Occipital lobe (tissue), 2 donors: ENCODE measurements around the gene GAB1. TPM values are rescaled to one million over a fixed set of nuclear protein-coding genes. Genes with fewer than 3 reads are reported as not detected.

ENCODE experiments used
- DNase-seq: peaks from one replicate; lab custom pipeline; 2025; lab: John Stamatoyannopoulos, UW
- total RNA-seq: library from RNA; depleted of rRNA; stranded (reverse); fragments of >200 nt; gene quantifications from one replicate; pipeline ENCODE4 v1.2.3, GENCODE V29; 2014

GAB1 gene
- total RNA-seq, 1 donor from 2014 or later: 25.9 TPM

DNA sequence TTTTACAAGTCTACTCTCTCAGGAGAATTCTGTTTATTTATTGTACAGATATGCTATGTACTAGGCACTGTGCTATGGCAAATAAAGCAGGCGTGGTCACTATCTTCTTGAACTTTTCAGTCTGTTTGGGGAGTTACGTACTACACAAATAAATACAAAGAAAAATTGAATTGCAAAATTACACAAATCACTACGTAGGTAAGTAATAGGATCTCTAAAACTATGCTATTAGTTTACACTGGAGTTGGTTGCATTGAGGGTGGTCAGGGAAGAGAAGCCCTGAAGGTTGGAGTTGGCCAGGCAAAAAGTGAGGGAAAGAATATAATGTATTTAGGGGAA lies 75.7 kb downstream of the GAB1 start:
- no peak for DNase-seq

DNA sequence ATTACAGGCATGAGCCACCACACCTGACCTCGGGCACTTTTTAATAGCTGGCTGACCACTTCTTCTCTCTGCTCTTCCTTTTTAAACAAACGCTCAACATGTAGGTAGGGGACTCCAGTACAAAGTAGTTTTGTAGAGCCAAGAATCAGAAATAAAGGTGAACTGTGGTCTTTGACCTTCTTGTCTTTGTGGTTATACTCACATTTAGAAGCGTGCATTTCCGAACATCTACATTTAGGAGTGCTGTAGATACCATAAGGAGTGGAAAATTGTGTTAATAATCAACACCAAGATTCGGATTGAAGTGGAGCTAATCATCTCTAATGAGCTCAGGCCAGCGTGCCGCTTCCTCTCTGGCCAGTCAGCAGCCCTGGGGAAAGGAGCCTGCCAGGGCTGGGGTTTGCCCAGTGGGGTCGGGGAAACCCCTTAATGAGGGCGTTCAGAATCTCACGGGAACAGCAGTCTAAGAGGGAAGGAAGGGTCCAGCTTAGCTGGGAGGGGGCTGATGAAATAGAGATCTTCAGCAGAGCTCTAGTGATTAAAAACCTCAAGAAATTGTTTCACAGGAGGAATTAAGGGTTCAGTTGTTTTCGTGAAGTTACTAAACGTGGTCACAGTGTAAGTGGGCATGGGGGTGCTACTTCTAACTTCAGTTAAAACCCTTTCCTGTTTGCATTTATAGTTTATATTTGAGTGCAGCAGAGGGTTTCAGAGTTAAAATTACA lies 81.2 kb downstream of the GAB1 start:
- DNase-seq: no peak

DNA sequence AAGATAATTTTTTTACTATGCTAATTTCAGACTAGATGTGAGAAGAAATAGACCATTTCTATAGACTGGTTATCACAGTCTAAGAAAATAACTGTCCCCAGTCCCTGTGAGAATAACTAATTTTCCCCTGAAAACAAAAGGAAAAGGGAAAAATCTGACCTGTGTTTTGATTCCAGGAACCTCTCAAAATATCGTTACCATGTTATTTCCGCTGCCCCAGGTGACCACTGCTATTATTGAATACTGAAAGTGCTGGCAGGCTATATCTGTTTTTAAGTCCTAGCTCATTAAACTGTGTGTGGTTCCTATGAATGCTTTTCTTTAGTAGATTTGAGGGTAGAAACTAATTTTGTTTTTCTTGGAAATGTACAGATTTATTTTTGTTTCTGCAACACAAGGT lies 83.6 kb downstream of the GAB1 start:
- DNase-seq: no peak

DNA sequence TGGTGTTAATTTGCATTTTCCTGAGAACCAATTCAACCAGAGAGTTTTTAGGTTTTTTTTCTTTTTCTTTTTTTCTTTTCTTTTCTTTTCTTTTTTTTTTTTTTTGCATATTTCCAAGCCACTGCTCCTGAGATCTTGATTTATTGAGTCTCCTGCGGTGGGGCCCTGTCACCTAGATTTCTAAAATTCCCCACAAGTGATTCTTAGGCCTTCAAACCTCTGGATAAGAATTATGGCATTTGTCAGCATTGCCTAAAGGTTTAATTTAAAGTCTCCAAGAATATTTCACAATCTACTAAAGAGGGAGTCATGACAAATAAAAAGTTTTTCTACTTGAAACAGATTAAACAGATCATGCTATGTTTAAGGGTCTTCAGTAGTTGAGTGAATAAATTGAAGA lies 84.9 kb downstream of the GAB1 start:
- DNase-seq: no peak

DNA sequence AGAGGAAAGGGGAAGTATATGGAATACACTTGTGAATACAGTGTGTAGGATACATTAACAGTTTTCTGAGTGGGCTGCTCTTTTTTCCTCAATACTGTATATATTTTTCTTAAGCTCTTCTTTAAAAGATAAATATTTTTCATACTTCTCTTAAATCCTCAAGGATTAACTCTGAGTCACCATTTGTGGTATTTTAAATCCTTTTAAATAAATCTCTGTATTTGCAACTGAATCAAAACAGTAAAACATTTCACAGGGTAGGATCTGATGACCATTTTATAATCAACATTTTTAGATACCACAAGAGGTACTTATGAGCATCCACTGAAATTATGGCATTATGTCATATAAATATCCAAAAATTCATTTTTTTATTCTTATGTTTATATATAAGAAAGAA lies 87.6 kb downstream of the GAB1 start:
- DNase-seq: no peak

DNA sequence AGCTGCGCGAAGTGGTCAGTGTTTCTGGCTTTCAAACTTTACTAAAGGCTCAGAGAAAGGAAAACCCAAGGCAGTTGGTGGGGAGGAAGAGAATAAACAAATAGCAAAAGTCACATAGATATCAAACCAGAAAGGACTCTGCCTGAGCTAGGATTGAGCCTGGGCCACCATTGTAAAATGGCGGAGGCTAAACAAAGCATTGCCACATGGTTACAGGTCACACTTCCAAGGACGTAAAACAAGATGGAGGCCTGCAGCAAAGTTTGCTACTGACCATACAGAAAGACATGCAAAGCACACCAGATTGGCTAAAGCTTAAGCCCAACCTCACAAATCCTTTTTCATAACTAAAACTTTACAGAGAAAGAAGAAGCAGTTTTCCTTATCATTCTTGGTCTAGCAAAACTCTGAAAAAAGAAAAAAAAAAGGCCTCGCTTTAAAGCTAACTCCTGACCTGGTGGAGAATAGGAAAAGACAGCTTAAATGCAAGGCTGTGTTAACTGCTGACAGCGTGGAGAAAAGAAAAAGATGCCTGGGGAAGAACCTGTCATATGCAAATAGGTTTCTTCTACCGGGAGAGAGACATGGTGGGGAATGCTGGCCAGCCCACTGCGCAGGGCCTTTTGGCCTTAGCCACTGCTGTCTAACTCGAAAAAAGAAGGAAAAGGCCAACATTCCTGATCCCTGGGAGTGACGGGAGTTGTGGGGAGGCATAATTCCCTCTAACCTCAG lies 95.0 kb downstream of the GAB1 start:
- no peak for DNase-seq

DNA sequence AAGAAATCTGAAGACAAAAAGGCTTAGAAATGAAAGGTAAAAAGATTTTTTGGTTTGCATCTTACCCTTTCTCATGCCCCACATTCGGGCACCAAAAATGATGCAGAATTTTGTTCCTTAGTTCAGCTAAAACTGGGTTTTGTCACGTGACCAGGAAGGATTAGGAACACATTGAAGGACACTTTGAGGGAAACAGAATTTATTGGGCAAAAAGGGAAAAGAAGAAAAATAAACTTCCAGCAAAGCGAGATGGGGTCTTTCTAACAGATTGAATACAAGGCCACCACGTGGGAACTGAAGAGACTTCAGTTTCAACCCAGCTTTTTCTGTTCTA lies 95.5 kb downstream of the GAB1 start:
- DNase-seq: no peak

DNA sequence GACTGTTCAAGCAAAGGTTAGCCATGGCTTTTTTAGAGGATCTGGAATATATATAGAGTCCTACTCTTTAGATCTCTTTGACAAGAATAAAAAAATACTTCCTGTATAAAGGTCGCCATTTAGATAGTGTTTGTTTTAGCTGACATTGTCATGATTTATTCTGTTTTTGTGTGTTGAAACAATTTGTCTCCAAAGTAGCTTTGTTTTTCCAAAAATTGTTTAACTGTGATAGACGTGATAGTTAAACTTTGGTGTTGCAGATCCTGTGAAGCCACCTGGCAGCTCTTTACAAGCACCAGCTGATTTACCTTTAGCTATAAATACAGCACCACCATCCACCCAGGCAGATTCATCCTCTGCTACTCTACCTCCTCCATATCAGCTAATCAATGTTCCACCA lies 96.6 kb downstream of the GAB1 start:
- no peak for DNase-seq

DNA sequence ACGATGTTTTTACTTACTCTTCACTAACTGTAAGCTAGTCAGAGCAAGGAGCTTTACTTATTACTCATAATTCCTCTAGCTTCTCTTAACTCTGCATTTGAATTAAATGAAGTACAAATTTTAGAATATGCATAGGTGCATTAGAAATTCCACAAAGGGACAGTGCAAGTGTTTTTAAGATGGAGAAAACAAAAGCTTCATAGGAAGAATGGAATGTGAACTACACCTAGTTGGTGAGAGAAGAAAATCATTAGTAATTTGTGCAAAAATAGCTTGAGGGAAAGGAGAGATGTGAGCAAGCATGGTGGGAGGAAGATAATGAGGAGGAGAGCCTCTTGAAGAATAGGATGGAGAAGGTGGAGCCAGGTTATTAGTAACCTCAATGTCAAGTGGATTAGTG lies 99.3 kb downstream of the GAB1 start:
- DNase-seq: no peak

DNA sequence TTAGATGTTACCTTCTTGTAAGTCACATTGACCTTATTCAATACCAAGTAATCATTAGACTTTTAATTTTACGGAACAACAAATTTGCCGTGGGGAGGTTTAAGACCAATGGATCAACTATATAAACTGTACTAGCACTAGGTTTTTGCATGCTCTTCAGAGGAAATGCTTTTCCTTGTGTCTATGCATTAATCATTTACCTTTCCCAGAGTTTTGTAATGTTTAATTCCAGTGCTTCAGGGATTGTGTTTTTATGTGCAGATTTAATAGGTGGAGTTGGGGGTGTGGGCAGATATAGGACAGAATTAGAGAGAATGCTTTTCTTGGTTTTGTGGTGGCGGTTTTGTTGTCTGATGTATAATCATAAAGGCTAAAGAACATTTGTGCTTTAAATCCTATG lies 100.8 kb downstream of the GAB1 start:
- no peak for DNase-seq

DNA sequence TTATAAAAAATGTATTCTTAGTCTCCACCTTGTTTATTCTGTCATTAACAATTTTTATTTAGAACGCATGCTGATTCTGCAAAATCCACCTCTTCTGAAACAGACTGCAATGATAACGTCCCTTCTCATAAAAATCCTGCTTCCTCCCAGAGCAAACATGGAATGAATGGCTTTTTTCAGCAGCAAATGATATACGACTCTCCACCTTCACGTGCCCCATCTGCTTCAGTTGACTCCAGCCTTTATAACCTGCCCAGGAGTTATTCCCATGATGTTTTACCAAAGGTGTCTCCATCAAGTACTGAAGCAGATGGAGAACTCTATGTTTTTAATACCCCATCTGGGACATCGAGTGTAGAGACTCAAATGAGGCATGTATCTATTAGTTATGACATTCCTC lies 101.3 kb downstream of the GAB1 start:
- no peak for DNase-seq

DNA sequence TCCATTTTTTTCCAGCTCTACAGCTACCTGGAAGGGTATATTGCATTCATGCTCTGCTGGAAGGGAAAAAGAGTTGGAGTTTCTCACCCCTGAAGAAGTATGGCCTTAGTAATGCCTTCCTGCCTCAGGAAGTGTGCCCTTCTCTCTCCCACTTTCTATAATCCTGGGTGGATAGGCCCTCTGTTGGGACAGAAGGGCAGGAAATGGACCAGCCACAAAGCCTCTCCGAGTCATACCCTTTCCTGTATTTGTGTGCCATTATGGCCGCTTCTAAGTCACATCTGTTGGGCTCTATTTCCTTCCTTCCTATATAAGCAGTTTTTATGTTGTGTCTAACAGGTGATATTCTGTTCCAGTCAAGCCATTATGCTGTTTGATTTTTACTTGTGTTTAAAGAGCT lies 102.0 kb downstream of the GAB1 start:
- DNase-seq: no peak

DNA sequence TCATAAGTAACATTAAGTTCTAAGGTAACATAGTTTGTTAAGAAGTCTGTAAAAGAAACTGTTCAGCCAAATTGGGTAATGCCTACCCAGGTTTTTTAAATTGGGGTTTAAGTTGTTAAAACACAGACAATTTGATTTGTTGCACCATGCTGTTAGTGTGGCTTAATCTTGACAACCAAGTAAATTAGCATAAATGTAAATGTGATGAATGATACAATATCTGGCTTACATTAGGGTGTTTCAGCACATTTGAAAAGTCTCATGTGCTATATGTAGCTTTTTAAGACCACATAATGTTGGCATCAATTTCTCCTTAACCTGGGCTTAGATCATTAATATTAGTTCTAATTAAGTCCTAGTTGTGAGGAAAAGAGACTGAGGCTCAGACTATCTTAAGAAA lies 104.4 kb downstream of the GAB1 start:
- DNase-seq: no peak

DNA sequence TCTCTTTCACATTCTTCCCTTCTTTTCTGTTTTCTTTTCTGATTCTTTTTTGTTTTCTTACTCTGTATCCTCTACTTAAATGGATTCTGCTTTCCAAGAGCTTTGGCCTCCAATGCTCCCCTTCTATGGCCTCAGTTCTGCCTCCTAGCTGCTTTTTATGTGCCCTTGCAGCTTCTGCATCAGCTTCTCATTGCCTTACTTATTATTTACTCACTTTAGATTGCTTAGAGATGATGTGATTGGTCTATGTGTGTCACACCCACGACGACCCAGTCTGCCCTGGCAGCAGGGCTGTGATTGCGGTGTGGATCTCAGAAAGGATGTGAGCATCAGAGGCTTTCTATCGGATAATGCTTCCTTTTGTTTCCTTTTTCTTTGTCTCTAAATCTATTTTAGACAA lies 105.0 kb downstream of the GAB1 start:
- DNase-seq: peak; percentile 18

DNA sequence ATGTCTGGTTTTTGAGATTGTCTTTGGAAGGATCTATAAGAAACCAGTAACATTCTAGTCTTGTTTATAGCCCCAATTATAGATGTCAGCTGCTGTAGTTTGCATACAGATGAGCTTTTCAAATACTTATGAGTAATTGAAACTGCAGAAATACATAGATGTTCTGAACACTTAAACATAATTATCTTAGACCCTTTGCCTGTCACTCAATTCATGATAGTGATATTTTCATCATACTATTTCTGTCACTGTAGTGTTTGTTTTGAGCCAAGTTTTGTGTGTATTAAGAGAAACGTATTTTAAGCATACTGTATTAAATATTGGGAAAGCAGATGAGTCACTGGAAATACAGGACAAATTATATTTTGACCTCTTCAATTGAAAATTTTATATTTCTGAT lies 107.1 kb downstream of the GAB1 start:
- DNase-seq: no peak

DNA sequence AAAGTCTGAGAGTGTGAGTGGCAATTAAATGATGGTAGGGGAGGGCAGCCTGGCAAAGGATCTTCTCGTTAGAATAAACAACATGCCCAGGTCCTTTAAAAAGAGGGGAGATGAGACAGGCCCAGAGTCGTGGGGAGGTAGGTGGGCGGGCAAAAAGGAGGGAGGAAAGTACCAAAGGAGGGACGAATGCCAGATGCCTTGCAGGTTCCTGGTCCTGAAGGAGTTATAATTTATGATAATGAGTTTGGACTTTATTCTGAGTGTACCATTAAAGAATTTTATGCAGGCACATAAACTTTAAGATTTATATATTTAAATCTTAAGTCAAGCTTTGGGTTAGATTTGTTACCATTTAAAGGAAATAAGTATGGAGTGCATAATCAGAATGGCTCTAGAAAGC lies 114.5 kb downstream of the GAB1 start:
- no peak for DNase-seq

DNA sequence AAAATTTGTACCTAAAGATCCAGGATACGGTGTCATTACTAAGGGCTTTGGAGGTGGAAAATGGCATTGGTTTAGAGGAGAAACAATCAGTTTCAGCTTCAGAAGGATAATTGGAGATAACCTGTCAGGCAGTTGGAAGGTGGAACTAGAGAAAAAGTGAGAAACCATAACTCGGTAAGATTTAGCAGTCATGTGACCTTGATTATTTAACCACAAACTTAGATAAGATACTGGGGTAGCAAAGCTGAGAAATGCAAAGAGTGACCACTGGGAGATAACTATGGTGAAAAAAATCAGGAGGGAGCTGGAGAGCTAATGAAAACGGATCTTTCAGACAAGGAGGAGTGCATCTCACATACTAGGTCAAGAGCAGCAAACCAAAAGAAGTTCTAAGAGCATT lies 118.5 kb downstream of the GAB1 start:
- no peak for DNase-seq

DNA sequence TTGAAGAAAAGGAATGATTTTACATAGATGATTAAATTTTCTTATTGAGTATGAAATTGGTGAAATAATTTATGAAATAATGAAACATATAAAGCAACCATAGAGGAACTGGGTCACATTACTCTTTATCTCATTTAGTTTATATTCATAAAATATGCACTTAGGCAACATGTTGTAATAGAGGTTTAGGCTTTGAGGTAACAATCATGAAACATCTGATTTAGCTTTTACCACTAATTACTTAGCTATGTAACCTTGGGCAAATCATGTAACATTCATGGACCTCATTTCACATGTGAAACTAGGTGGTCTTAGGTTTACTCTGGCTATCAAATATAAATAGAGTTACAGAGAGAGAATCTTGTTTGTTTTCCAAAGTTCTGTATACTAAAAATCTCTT lies 122.3 kb downstream of the GAB1 start:
- no peak for DNase-seq

DNA sequence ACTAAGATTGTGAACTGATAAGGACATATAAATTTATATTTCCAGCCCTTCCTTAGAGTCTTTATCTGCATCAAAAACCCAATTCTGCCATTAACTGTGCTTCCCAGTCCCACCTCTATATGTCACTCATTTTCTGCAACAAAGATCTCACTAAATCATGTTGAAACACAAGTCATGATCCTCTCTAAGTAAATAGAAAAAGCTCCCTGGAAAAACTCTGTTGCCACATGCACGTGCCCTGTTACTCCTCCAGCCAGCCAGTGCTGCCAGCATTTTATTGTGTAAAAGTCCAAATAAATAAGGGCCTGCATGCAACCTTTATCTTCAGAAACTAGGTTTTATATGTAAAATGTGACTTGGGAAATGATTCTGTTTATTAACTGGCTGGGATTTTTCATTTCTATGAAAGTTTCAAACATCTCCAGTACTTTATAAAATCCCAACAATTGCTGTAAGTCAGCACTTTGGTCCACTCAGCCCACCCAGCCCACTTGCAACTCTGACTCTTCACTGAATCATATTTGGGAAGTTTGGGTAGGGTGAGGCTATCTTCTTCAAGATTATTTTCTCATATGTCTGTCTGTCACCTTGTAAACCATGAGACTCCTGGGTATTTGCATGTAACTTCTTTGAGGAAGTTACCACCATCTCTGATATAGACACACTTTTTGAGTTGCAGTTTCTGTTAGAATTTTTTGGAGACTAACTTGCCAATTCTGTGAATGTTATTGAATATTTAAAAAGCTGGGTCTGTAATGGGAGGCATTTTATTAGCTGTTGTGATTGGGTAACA lies 136.9 kb downstream of the GAB1 start:
- no peak for DNase-seq

DNA sequence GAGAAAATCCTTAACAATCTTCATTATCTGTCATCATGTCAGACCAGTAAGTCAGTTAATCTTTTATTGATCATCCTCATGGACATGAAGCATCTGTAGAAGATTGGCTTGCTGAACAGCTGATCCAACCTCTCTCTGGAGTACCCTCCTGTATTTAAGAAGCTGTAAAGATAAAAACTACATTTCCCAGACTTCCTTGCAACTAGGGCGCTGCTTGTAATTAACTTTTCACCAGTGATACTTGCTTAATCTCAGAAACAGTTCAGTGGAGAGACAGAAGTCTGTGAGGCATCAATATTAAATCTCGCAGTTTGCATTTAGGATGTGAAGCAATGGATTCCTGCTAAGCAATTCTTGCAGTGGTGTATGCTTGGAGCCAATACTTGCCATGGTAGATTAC lies 140.8 kb downstream of the GAB1 start:
- no peak for DNase-seq

DNA sequence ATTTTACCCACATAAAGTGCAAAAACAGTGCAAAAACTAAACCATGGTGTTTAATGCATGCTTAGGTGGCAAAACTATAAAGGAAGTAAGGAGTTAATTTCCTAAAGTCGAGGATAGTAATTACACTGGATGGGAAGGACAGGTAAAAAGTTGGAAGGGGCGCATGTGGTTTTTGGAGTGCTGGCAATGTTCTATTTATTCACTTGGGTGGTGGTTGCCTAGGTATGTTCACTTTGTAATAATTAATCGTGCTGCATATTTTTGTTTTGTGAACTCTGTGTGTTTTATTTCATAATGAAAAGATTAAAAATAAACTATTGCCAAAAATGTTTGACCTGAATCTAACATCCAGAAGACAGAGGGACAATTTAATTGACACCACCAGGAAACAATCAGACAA lies 144.7 kb downstream of the GAB1 start:
- DNase-seq: no peak

DNA sequence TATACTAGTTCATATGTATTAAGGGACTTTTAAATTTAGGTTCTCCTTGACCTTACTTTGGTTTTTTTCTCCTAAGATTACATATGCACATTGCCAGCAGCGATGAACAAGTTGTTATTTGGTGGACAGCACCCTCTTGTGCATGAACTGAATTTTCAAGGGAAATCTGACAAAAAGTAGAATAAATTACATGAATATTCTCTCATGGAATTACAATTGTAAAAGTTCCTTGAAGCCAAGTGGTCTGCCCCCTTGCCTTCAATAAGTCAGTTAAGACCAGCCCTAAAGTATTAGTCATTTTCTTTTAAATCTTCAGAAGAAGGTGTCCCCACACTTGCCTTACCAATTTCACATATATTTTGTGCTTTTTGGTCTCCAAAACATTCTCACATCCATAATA lies 146.2 kb downstream of the GAB1 start:
- peak; percentile 6 for DNase-seq

DNA sequence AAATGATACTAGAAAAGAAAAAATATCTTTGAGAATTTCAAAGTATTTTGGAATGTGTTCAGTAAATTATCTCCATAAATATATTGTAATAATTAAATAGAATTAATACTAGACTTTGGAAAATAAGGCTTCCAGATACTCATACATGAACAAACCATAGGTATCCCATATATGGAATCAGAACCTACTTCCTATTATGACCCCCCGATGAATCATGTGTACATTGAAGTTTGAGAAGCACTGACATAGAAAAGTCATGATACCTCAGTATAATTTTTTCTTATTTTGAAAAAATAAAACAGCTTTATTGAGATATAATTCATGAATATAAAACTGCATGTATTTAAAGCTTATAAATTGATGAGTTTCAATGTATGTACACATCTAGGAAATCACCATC lies 149.6 kb downstream of the GAB1 start:
- DNase-seq: no peak
